Esophagus (tissue), 2 donors: ENCODE data around the gene NOL12. TPM values are rescaled to one million over a fixed set of nuclear protein-coding genes. Genes with fewer than 3 reads are reported as not detected.

Source experiments
- H3K27ac ChIP-seq, 2 donors: one replicate each; pipeline ENCODE4 v1.5.1; 2013; ENCODE audit warnings: low read depth in 2 of 2, mild to moderate bottlenecking in 2 of 2, inconsistent platforms in 1 of 2, low read length in 1 of 2, moderate library complexity in 1 of 2
- H3K27me3 ChIP-seq, 2 donors: one replicate each; pipeline ENCODE4 v1.6.1; 2013; ENCODE audit warnings: low read length in 2 of 2, control low read depth in 1 of 2, mild to moderate bottlenecking in 1 of 2; ENCODE audit not compliant: insufficient read depth in 2 of 2, control insufficient read depth in 1 of 2
- H3K36me3 ChIP-seq, 2 donors: one replicate each; pipeline ENCODE4 v1.6.1; 2013; ENCODE audit warnings: low read length in 1 of 2; ENCODE audit not compliant: control insufficient read depth in 2 of 2, insufficient read depth in 2 of 2
- H3K4me1 ChIP-seq, 2 donors: one replicate each; pipeline ENCODE4 v1.6.1; 2013; ENCODE audit warnings: low read length in 1 of 2; ENCODE audit not compliant: control insufficient read depth in 2 of 2, insufficient read depth in 2 of 2
- H3K4me3 ChIP-seq, 2 donors: one replicate each; pipeline ENCODE4 v1.5.1; 2013; ENCODE audit warnings: low read length in 2 of 2, mild to moderate bottlenecking in 2 of 2, low read depth in 1 of 2, moderate library complexity in 1 of 2
- H3K9me3 ChIP-seq, 2 donors: one replicate each; pipeline ENCODE4 v1.6.1; 2013; ENCODE audit warnings: mild to moderate bottlenecking in 2 of 2, low read depth in 1 of 2, low read length in 1 of 2, moderate library complexity in 1 of 2; ENCODE audit not compliant: control insufficient read depth in 2 of 2, insufficient read depth in 1 of 2
- WGBS, 2 donors: extraction: QIAGEN DNeasy Blood & Tissue Kit; methylation state at CpG; one replicate each; pipeline ENCODE4 v1.1.7; 2013; 5-methylcytosine and 5-hydroxymethylcytosine counted together
- polyA plus RNA-seq, 2 donors: library from polyadenylated mRNA; stranded (reverse); fragments of 200-250 nt; gene quantifications; one replicate each; pipeline ENCODE4 v1.2.3, GENCODE V29; 2013
- donor health status: healthy with polysubstance abuse.
- donor health status: Bipolar disorder and iron deficiency.

NOL12 gene
- polyA plus RNA-seq, 2 donors = 35.2 to 43.3 TPM

DNA sequence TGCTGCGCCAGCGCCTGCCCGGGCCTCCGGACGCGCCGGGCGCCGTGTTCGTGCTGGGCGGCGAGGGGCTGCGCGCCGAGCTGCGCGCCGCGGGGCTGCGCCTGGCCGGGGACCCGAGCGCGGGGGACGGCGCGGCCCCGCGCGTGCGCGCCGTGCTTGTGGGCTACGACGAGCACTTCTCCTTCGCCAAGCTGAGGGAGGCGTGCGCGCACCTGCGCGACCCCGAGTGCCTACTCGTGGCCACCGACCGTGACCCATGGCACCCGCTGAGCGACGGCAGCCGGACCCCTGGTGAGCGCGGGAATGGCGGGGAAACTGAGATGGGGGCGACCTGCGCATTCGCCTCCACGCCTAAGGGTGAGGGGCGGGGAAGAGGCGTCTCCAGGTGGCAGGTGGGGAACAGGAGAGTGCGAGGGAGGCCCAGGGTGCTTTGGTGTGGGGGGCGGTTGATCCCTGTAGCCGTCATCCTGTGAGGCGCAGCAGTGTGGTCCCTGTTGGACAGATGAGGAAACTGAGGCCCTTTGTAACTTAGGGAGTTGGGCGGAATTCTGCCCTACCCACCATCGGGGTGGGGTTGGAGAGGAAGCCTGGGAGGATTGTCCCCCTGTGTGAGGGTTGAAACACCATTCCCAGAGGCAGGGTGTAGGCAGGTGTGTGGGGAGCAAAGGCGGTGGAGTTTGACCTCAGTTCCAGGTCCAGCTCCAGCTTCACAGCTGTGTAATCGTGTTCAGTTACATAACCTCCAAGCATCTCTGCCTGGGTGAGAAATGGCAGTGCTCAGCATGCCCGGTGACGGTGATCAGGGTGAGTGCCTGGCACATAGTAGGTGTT, 26.9 kb upstream of the NOL12 start:
- WGBS, 2 donors = 2 to 3% methylated on average over 57 to 68 of the region's 68 CpGs

DNA sequence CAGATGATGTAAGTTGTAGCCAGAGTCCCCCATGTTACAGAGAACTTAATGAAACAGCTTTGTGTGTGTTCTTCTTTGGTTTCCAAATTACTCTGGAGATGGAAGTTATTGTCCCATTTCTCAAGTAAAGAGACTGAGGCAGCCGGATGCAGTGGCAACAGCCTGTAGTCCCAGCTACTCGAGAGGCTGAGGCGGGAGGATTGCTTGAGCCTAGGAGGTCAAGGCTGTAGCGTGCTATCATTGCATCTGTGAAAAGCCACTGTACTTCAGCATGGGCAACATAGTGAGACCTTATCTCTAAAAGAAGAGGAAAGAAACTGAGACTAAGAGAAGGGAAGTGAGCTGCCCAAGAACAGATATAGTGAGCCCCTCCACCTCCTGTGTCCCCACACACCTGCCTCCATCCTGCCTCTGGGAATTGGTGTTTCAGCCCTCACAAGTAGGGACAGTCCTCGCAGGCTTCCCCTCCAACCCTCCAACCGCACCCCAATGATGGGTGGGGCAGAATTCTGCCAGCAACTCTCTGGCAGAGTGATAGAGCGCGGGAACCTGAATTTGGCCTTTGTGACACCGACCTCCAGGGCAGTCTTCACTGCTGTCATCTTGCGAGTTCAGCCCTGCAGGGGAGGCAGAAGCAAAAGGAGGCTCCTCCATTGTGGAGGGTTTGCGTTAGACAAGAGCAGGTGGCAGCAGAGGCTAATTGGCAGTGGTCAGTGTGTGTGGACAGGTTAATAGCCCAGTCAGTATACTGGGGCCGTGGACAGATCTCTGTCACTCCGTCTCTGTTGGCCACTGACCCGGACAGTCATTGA, 26.0 kb upstream of the NOL12 start:
- peak overlapping the region in 1 of 2 donors; percentile 47 for H3K4me3 ChIP-seq
- H3K27ac ChIP-seq = peak overlapping the region in 1 of 2 donors; percentile 3
- H3K36me3 ChIP-seq = no peaks in the 10 kb centered on the region
- H3K27me3 ChIP-seq = no peaks in the 10 kb centered on the region
- 57 to 62% methylated on average over 14 of the region's 14 CpGs for WGBS, 2 donors
- no peaks in the 10 kb centered on the region for H3K9me3 ChIP-seq
- peaks cover 0 to 17% of the 10 kb centered on the region in 2 donors for H3K4me1 ChIP-seq

More for the DNA sequence above, 26.9 kb upstream of the NOL12 start:
- H3K27ac ChIP-seq = peak overlapping the region in 1 of 2 donors; percentile 54
- no peaks in the 10 kb centered on the region for H3K27me3 ChIP-seq
- H3K4me3 ChIP-seq = peak overlapping the region; percentile 47 to 62
- no peaks in the 10 kb centered on the region for H3K9me3 ChIP-seq
- H3K36me3 ChIP-seq = no peaks in the 10 kb centered on the region
- peaks cover 0 to 17% of the 10 kb centered on the region in 2 donors for H3K4me1 ChIP-seq

DNA sequence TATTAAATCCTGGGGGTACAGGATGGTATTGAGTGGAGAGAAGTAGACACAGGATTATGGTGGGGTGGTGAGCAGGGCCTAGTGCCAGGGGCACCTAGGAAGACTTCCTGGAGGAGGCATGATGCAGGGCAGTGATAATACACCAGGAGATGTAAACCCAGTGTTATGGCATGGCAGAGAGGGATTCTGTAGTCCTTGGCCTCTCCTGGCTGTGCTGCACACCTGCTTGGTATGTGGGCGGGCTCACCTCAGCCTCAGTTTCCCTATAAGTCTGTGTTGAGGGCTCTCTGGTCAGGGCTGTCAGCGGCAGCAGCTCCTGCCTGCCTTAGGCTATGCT, 25.5 kb upstream of the NOL12 start:
- peaks cover 0 to 17% of the 10 kb centered on the region in 2 donors for H3K4me1 ChIP-seq
- peaks cover 0 to 4% of the 10 kb centered on the region in 2 donors for H3K36me3 ChIP-seq
- WGBS, 2 donors = 72 to 75% methylated on average over 2 of the region's 2 CpGs
- no peak overlapping the region for H3K4me3 ChIP-seq
- H3K27ac ChIP-seq = peak overlapping the region; percentile 20 to 56
- H3K9me3 ChIP-seq = no peaks in the 10 kb centered on the region
- no peaks in the 10 kb centered on the region for H3K27me3 ChIP-seq

- WGBS, 2 donors = 50 to 64% methylated on average over 12 of the region's 12 CpGs
- Histone ChIP-seq H3K36me3 (peaks cover 0 to 4% of the 10 kb centered on the region in 2 donors), H3K9me3 (no peaks in the 10 kb centered on the region), H3K4me1 (peaks cover 0 to 17% of the 10 kb centered on the region in 2 donors), H3K27me3 (no peaks in the 10 kb centered on the region), H3K27ac (peak overlapping the region; percentile 20 to 56), H3K4me3 (no peak overlapping the region)
These were observed 24.8 kb upstream of the NOL12 start for GRCh38 chr22:37661160-37661924.

DNA sequence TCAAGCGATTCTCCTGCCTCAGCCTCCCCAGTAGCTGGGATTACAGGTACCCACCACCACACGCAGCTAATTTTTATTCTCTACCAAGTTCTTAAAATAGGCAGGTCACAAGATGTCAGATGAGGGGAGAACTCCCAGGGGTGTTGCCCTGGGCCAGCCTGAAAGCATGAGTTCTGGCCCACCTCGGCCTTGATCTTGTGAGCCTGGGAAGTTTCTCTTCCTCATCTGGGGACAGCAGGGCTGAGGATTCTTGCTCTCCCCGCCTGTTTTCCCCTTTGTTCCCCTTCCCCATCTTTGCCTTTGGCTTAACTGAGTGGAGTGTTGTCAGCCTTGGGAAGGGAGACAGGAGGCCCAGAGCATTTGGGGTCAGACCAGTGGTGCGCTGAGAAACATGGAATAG, 24.1 kb upstream of the NOL12 start:
- H3K4me3 ChIP-seq = no peak overlapping the region
- H3K9me3 ChIP-seq = no peaks in the 10 kb centered on the region
- H3K36me3 ChIP-seq = peaks cover 0 to 4% of the 10 kb centered on the region in 2 donors
- WGBS, 2 donors = 83 to 86% methylated on average over 5 of the region's 5 CpGs
- no peaks in the 10 kb centered on the region for H3K27me3 ChIP-seq
- H3K27ac ChIP-seq = peak overlapping the region in 1 of 2 donors; percentile 37
- H3K4me1 ChIP-seq = peaks cover 0 to 17% of the 10 kb centered on the region in 2 donors

DNA sequence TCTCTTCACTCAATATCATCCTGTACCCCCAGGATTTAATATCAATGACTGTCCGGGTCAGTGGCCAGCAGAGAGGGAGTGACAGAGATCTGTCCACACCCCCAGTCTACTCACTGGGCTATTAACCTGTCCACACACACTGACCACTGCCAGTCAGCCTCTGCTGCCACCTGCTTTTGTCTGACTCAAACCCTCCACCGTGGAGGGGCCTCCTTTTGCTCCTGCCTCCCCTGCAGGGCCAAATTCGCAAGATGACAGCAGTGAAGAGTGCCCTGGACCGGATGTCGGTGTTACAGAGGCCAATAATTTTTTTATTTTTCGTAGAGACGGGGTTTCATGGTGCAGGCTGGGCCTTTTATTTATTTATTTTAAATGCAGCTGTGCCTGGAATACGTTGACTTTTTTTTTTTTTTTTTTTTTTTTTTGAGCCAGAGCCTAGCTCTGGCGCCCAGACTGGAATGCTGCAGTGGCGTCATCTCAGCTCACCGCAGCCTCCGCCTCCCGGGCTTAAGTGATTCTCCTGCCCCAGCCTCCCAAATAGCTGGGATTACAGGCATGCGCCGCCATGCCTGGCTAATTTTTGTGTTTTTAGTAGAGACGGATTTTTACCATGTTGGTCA, 22.5 kb upstream of the NOL12 start:
- peaks cover 0 to 17% of the 10 kb centered on the region in 2 donors for H3K4me1 ChIP-seq
- 73 to 75% methylated on average over 16 of the region's 16 CpGs for WGBS, 2 donors
- peaks cover 0 to 4% of the 10 kb centered on the region in 2 donors for H3K36me3 ChIP-seq
- H3K9me3 ChIP-seq = no peaks in the 10 kb centered on the region
- no peaks in the 10 kb centered on the region for H3K27me3 ChIP-seq
- H3K27ac ChIP-seq = peak overlapping the region in 1 of 2 donors; percentile 35
- no peak overlapping the region for H3K4me3 ChIP-seq

DNA sequence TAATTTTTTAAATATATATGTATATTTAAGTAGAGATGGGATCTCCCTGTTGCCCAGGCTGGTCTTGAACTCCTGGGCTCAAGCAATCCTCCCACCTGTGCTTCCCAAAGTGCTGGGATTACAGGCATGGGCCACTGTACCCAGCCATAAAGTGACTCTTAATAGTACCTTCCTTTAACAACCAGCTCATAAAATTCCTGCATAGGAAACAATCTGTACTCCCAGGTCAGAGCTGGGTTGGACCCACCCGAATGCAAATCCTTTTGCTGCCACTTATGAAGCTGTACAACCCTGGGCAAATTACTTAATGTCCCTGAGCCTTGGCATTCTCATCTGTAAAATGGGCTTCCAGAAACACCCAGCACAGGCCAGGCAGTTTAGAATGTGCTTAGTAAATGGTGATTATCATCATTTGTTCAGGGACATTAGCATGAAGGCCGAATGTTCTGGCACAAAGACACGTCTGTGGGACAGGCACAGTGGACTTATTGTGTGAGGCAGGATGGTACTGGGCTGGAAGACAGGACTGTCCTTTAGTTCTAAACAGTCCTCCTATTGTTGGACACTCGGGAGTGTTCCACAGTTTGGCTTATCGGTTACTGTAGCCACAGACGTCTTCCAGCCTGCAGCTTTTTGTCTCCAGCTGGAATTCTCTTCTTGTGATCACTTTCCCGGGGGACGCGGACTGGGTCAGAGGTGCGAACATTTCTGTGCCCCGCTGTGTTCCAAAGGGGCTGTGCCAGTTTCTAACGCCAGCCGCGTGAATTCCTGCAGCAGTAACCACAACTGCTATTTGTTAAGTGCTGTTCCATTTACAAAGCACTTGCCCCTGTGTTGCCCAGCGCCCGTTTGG, 21.7 kb upstream of the NOL12 start:
- H3K27ac ChIP-seq = no peak overlapping the region

GRCh38 chr22:37665487-37665886, 20.7 kb upstream of the NOL12 start:
- H3K27ac ChIP-seq = no peak overlapping the region
- WGBS, 2 donors = 95% methylated on average over 24 of the region's 24 CpGs

More for the DNA sequence above, 21.7 kb upstream of the NOL12 start:
- Histone ChIP-seq H3K4me1 (peaks cover 0 to 12% of the 10 kb centered on the region in 2 donors), H3K9me3 (no peaks in the 10 kb centered on the region), H3K4me3 (no peak overlapping the region), H3K36me3 (peaks cover 0 to 4% of the 10 kb centered on the region in 2 donors), H3K27me3 (no peaks in the 10 kb centered on the region)
- 67 to 78% methylated on average over 16 of the region's 16 CpGs for WGBS, 2 donors

More at GRCh38 chr22:37665487-37665886, 20.7 kb upstream of the NOL12 start:
- Histone ChIP-seq H3K36me3 (peaks cover 0 to 4% of the 10 kb centered on the region in 2 donors), H3K4me1 (peaks cover 0 to 4% of the 10 kb centered on the region in 2 donors), H3K27me3 (no peaks in the 10 kb centered on the region), H3K4me3 (no peak overlapping the region), H3K9me3 (no peaks in the 10 kb centered on the region)
